SK-N-SH treated with all-trans-retinoic acid at 6 μM for 48 hours (cell line): ENCODE data around the gene TICRR.

Source experiments
- ARNTL ChIP-seq: fragments of 450-650 bp; formaldehyde crosslinking; IDR thresholded peaks from 2 replicates; pipeline ENCODE4 v1.5.0; 2020; ENCODE audit warnings: low read depth, mild to moderate bottlenecking, moderate library complexity, borderline replicate concordance
- CSDC2 ChIP-seq: fragments of 250-450 bp; sonication (Bioruptor Pico); IDR thresholded peaks from 2 replicates; pipeline ENCODE4 v1.5.0; 2020; ENCODE audit warnings: mild to moderate bottlenecking, moderate library complexity
- ESRRG ChIP-seq: fragments of 250-450 bp; sonication (Bioruptor Pico); IDR thresholded peaks from 2 replicates; pipeline ENCODE4 v1.6.1; 2021; ENCODE audit warnings: mild to moderate bottlenecking
- OSR1 ChIP-seq: fragments of 250-450 bp; sonication (Bioruptor Pico); IDR thresholded peaks from 2 replicates; pipeline ENCODE4 v1.8.0; 2022; ENCODE audit warnings: moderate library complexity, mild to moderate bottlenecking, inconsistent platforms
- PPARA ChIP-seq: fragments of 250-450 bp; sonication (Bioruptor Pico); IDR thresholded peaks from 2 replicates; pipeline ENCODE4 v1.5.0; 2020; ENCODE audit warnings: mild to moderate bottlenecking, borderline replicate concordance
- RARB ChIP-seq: fragments of 250-450 bp; sonication (Bioruptor Pico); IDR thresholded peaks from 2 replicates; pipeline ENCODE4 v1.8.0; 2021; ENCODE audit warnings: mild to moderate bottlenecking, moderate library complexity
- ZFP30 ChIP-seq: fragments of 450-650 bp; formaldehyde crosslinking; IDR thresholded peaks from 2 replicates; pipeline ENCODE4 v1.5.0; 2022; ENCODE audit warnings: mild to moderate bottlenecking, moderate library complexity
- ZNF565 ChIP-seq: fragments of 450-650 bp; formaldehyde crosslinking; conservative IDR thresholded peaks from 2 replicates; pipeline ENCODE4 v1.5.0; 2020; ENCODE audit warnings: low read depth, mild to moderate bottlenecking, moderate library complexity
- TF ChIP-seq, protein P1 (sequence below): fragments of 250-450 bp; sonication (Bioruptor Pico); IDR thresholded peaks from 2 replicates; pipeline ENCODE4 v1.8.0; 2020; ENCODE audit warnings: mild to moderate bottlenecking, moderate library complexity, borderline replicate concordance
- TF ChIP-seq, protein P2 (sequence below): fragments of 250-450 bp; sonication (Bioruptor Pico); IDR thresholded peaks from 2 replicates; pipeline ENCODE4 v1.8.0; 2021; ENCODE audit warnings: low read depth, mild to moderate bottlenecking, moderate library complexity, borderline replicate concordance
- TF ChIP-seq, protein P3 (sequence below): fragments of 250-450 bp; sonication (Bioruptor Pico); IDR thresholded peaks from 2 replicates; pipeline ENCODE4 v1.5.1; 2021; ENCODE audit warnings: mild to moderate bottlenecking, moderate library complexity
- TF ChIP-seq, protein P4 (sequence below): fragments of 250-450 bp; sonication (Bioruptor Pico); IDR thresholded peaks from 2 replicates; pipeline ENCODE4 v1.5.1; 2020; ENCODE audit warnings: low read depth, mild to moderate bottlenecking, moderate library complexity

DNA sequence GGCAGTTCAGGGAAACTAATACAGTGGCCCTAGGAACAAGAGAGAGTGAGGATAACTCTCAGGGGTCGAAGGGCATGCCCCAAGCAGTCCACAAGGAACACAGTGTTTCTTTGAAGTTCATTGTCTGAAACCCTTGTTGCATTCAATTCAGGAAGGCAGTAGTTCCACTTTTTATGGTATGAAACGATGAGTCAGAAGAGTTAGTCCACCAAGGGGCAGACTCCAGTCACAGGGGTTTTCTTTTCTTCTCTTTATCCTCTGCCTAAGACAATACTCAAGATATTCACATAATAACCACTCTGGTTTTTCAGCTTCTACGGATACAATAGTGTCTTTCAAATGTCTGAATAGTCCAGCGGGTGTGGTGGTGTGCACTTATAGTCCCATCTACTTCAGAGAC lies 23.7 kb upstream of the TICRR start:
- TF ChIP-seq, protein P1, sequence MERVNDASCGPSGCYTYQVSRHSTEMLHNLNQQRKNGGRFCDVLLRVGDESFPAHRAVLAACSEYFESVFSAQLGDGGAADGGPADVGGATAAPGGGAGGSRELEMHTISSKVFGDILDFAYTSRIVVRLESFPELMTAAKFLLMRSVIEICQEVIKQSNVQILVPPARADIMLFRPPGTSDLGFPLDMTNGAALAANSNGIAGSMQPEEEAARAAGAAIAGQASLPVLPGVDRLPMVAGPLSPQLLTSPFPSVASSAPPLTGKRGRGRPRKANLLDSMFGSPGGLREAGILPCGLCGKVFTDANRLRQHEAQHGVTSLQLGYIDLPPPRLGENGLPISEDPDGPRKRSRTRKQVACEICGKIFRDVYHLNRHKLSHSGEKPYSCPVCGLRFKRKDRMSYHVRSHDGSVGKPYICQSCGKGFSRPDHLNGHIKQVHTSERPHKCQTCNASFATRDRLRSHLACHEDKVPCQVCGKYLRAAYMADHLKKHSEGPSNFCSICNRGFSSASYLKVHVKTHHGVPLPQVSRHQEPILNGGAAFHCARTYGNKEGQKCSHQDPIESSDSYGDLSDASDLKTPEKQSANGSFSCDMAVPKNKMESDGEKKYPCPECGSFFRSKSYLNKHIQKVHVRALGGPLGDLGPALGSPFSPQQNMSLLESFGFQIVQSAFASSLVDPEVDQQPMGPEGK (CRISPR knock-in tag), result no peak
- TF ChIP-seq, protein P2, sequence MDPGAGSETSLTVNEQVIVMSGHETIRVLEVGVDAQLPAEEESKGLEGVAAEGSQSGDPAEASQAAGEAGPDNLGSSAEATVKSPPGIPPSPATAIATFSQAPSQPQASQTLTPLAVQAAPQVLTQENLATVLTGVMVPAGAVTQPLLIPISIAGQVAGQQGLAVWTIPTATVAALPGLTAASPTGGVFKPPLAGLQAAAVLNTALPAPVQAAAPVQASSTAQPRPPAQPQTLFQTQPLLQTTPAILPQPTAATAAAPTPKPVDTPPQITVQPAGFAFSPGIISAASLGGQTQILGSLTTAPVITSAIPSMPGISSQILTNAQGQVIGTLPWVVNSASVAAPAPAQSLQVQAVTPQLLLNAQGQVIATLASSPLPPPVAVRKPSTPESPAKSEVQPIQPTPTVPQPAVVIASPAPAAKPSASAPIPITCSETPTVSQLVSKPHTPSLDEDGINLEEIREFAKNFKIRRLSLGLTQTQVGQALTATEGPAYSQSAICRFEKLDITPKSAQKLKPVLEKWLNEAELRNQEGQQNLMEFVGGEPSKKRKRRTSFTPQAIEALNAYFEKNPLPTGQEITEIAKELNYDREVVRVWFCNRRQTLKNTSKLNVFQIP (CRISPR knock-in tag), result no peak
- TF ChIP-seq ZNF565 (CRISPR knock-in tag) (no peak), OSR1 (no peak), RARB (CRISPR knock-in tag) (no peak), ZFP30 (CRISPR knock-in tag) (no peak), ESRRG (CRISPR knock-in tag) (no peak), PPARA (no peak), ARNTL (CRISPR knock-in tag) (no peak), CSDC2 (CRISPR knock-in tag) (no peak)
- TF ChIP-seq, protein P3, sequence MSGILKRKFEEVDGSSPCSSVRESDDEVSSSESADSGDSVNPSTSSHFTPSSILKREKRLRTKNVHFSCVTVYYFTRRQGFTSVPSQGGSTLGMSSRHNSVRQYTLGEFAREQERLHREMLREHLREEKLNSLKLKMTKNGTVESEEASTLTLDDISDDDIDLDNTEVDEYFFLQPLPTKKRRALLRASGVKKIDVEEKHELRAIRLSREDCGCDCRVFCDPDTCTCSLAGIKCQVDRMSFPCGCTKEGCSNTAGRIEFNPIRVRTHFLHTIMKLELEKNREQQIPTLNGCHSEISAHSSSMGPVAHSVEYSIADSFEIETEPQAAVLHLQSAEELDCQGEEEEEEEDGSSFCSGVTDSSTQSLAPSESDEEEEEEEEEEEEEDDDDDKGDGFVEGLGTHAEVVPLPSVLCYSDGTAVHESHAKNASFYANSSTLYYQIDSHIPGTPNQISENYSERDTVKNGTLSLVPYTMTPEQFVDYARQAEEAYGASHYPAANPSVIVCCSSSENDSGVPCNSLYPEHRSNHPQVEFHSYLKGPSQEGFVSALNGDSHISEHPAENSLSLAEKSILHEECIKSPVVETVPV, result no peak
- TF ChIP-seq, protein P4, sequence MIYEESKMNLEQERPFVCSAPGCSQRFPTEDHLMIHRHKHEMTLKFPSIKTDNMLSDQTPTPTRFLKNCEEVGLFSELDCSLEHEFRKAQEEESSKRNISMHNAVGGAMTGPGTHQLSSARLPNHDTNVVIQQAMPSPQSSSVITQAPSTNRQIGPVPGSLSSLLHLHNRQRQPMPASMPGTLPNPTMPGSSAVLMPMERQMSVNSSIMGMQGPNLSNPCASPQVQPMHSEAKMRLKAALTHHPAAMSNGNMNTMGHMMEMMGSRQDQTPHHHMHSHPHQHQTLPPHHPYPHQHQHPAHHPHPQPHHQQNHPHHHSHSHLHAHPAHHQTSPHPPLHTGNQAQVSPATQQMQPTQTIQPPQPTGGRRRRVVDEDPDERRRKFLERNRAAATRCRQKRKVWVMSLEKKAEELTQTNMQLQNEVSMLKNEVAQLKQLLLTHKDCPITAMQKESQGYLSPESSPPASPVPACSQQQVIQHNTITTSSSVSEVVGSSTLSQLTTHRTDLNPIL (CRISPR knock-in tag), result no peak
